ENCODE measurements around the gene OR10C1.

OR10C1 gene

GRCh38 chr6:29474996-29475395, 35.9 kb downstream of the OR10C1 start:
- in situ Hi-C loops (cut with MboI; ENCODE audit: low sequenced_read_pairs): no loop called here

GRCh38 chr6:29477923-29478450, 38.9 kb downstream of the OR10C1 start:
- in situ Hi-C loops (cut with MboI; ENCODE audit: low sequenced_read_pairs): no loop called here

GRCh38 chr6:29478740-29479139, 39.6 kb downstream of the OR10C1 start:
- in situ Hi-C loops (cut with MboI; ENCODE audit: low sequenced_read_pairs): no loop called here

- in situ Hi-C loops (cut with MboI; ENCODE audit: low sequenced_read_pairs): no loop called here
These were observed 40.5 kb downstream of the OR10C1 start for GRCh38 chr6:29479560-29479959.

GRCh38 chr6:29483186-29483585, 44.1 kb downstream of the OR10C1 start:
- in situ Hi-C loops (cut with MboI; ENCODE audit: low sequenced_read_pairs): no loop called here

- in situ Hi-C loops (cut with MboI; ENCODE audit: low sequenced_read_pairs): no loop called here
These were observed 44.6 kb downstream of the OR10C1 start for GRCh38 chr6:29483735-29484134.

GRCh38 chr6:29486577-29486976, 47.5 kb downstream of the OR10C1 start:
- in situ Hi-C loops (cut with MboI; ENCODE audit: low sequenced_read_pairs): no loop called here

GRCh38 chr6:29487131-29487530, 48.0 kb downstream of the OR10C1 start:
- in situ Hi-C loops (cut with MboI; ENCODE audit: low sequenced_read_pairs): no loop called here

GRCh38 chr6:29487660-29488059, 48.6 kb downstream of the OR10C1 start, which contains the start of gene MAS1L:
MAS1L (minus strand) TSS chr6:29487956; CDS start chr6:29487902, 54 bp downstream.
- in situ Hi-C loops (cut with MboI; ENCODE audit: low sequenced_read_pairs): no loop called here

- in situ Hi-C loops (cut with MboI; ENCODE audit: low sequenced_read_pairs): no loop called here
These were observed 49.8 kb downstream of the OR10C1 start for GRCh38 chr6:29488874-29489273.

- in situ Hi-C loops (cut with MboI; ENCODE audit: low sequenced_read_pairs): no loop called here
These were observed 50.2 kb downstream of the OR10C1 start for GRCh38 chr6:29489286-29489685.

GRCh38 chr6:29490055-29490454, 50.9 kb downstream of the OR10C1 start:
- in situ Hi-C loops (cut with MboI; ENCODE audit: low sequenced_read_pairs): no loop called here

- in situ Hi-C loops (cut with MboI; ENCODE audit: low sequenced_read_pairs): no loop called here
These were observed 51.4 kb downstream of the OR10C1 start for GRCh38 chr6:29490552-29490951.
